Activated T-cell treated with anti-CD3 and anti-CD28 coated beads, Interleukin-2, amount 50 U/mL, for 24 hours (primary cell): ENCODE data around the gene FJX1.
"Not testable (repeated sequence)": the region's sequence is repeated elsewhere in the genome, so short reads cannot be mapped to it uniquely, and the experiment has no call there.

Source experiments
- DNase-seq: peaks from one replicate; pipeline ENCODE4 v3.0.0-alpha.2; 2020
- H3K27ac Mint-ChIP-seq: 2 replicates; pipeline ENCODE4 v1.8.0; 2020; ENCODE audit warnings: mild to moderate bottlenecking, mixed read lengths
- H3K27me3 Mint-ChIP-seq: 2 replicates; pipeline ENCODE4 v1.8.0; 2020; ENCODE audit warnings: mixed read lengths
- H3K36me3 Mint-ChIP-seq: 2 replicates; pipeline ENCODE4 v1.8.0; 2020; ENCODE audit warnings: low read depth, mixed read lengths
- H3K4me1 Mint-ChIP-seq: 2 replicates; pipeline ENCODE4 v1.8.0; 2020; ENCODE audit warnings: low read depth, mixed read lengths
- H3K4me3 Mint-ChIP-seq: 2 replicates; pipeline ENCODE4 v1.8.0; 2020; ENCODE audit warnings: mild to moderate bottlenecking, moderate library complexity, mixed read lengths
- H3K9me3 Mint-ChIP-seq: 2 replicates; pipeline ENCODE4 v1.8.0; 2020; ENCODE audit warnings: mixed read lengths

Gene FJX1

GRCh38 chr11:35633827-35634423 lies 15.7 kb downstream of the FJX1 start:
- Mint-ChIP-seq H3K4me1 (no peaks in the 10 kb centered on the region), H3K4me3 (no peak overlapping the region), H3K27me3 (peaks cover 60% of the 10 kb centered on the region), H3K27ac (no peak overlapping the region), H3K9me3 (no peaks in the 10 kb centered on the region), H3K36me3 (no peaks in the 10 kb centered on the region)
- no peak for DNase-seq

GRCh38 chr11:35635933-35636332 lies 17.7 kb downstream of the FJX1 start:
- Mint-ChIP-seq H3K36me3 (no peaks in the 10 kb centered on the region), H3K4me1 (no peaks in the 10 kb centered on the region), H3K9me3 (no peaks in the 10 kb centered on the region), H3K4me3 (no peak overlapping the region), H3K27me3 (peaks cover 48% of the 10 kb centered on the region), H3K27ac (no peak overlapping the region)
- DNase-seq = no peak

GRCh38 chr11:35639591-35640179 lies 21.4 kb downstream of the FJX1 start:
- Mint-ChIP-seq H3K27ac (no peak overlapping the region), H3K27me3 (peaks cover 33% of the 10 kb centered on the region), H3K4me1 (no peaks in the 10 kb centered on the region), H3K4me3 (no peak overlapping the region), H3K36me3 (no peaks in the 10 kb centered on the region), H3K9me3 (no peaks in the 10 kb centered on the region)
- DNase-seq = no peak

GRCh38 chr11:35641171-35641897 lies 23.1 kb downstream of the FJX1 start:
- Mint-ChIP-seq H3K4me3 (no peak overlapping the region), H3K27ac (no peak overlapping the region), H3K9me3 (no peaks in the 10 kb centered on the region), H3K27me3 (peaks cover 30% of the 10 kb centered on the region), H3K4me1 (no peaks in the 10 kb centered on the region), H3K36me3 (no peaks in the 10 kb centered on the region)
- no peak for DNase-seq

- no peak overlapping the region for H3K4me3 Mint-ChIP-seq
- no peak overlapping the region for H3K27ac Mint-ChIP-seq
- H3K27me3 Mint-ChIP-seq = peaks cover 33% of the 10 kb centered on the region
- no peaks in the 10 kb centered on the region for H3K9me3 Mint-ChIP-seq
- H3K36me3 Mint-ChIP-seq = no peaks in the 10 kb centered on the region
- no peak for DNase-seq
- no peaks in the 10 kb centered on the region for H3K4me1 Mint-ChIP-seq
Observed at GRCh38 chr11:35641964-35642363, 23.7 kb downstream of the FJX1 start.

- no peak for DNase-seq
- peaks cover 11% of the 10 kb centered on the region for H3K4me1 Mint-ChIP-seq
- no peak overlapping the region for H3K27ac Mint-ChIP-seq
Observed at GRCh38 chr11:35647421-35648093, 29.3 kb downstream of the FJX1 start.

GRCh38 chr11:35650006-35650405 lies 31.7 kb downstream of the FJX1 start:
- peaks cover 62% of the 10 kb centered on the region for H3K27me3 Mint-ChIP-seq
- no peak overlapping the region for H3K4me3 Mint-ChIP-seq
- no peak overlapping the region for H3K27ac Mint-ChIP-seq
- no peak for DNase-seq
- H3K9me3 Mint-ChIP-seq = no peaks in the 10 kb centered on the region
- H3K36me3 Mint-ChIP-seq = no peaks in the 10 kb centered on the region
- H3K4me1 Mint-ChIP-seq = peaks cover 11% of the 10 kb centered on the region

More at GRCh38 chr11:35647421-35648093, 29.3 kb downstream of the FJX1 start:
- H3K4me3 Mint-ChIP-seq = no peak overlapping the region
- H3K27me3 Mint-ChIP-seq = peaks cover 52% of the 10 kb centered on the region
- H3K9me3 Mint-ChIP-seq = no peaks in the 10 kb centered on the region
- no peaks in the 10 kb centered on the region for H3K36me3 Mint-ChIP-seq

- DNase-seq = no peak
- no peak overlapping the region for H3K27ac Mint-ChIP-seq
- H3K4me3 Mint-ChIP-seq = no peak overlapping the region
- no peaks in the 10 kb centered on the region for H3K9me3 Mint-ChIP-seq
- peaks cover 11% of the 10 kb centered on the region for H3K4me1 Mint-ChIP-seq
- H3K27me3 Mint-ChIP-seq = peaks cover 67% of the 10 kb centered on the region
- no peaks in the 10 kb centered on the region for H3K36me3 Mint-ChIP-seq
Observed at GRCh38 chr11:35650467-35650866, 32.2 kb downstream of the FJX1 start.

GRCh38 chr11:35651263-35651662 lies 33.0 kb downstream of the FJX1 start:
- Mint-ChIP-seq H3K4me3 (no peak overlapping the region), H3K4me1 (peaks cover 11% of the 10 kb centered on the region), H3K36me3 (no peaks in the 10 kb centered on the region), H3K9me3 (no peaks in the 10 kb centered on the region), H3K27me3 (peaks cover 68% of the 10 kb centered on the region), H3K27ac (no peak overlapping the region)
- no peak for DNase-seq

GRCh38 chr11:35652786-35653185 lies 34.5 kb downstream of the FJX1 start:
- H3K4me1 Mint-ChIP-seq = peaks cover 11% of the 10 kb centered on the region
- H3K4me3 Mint-ChIP-seq, H3K27ac Mint-ChIP-seq, H3K9me3 Mint-ChIP-seq, H3K36me3 Mint-ChIP-seq, DNase-seq: not testable (repeated sequence)
- H3K27me3 Mint-ChIP-seq = peaks cover 65% of the 10 kb centered on the region

- Mint-ChIP-seq H3K4me3 (no peak overlapping the region), H3K9me3 (no peaks in the 10 kb centered on the region), H3K27ac (no peak overlapping the region), H3K27me3 (peaks cover 59% of the 10 kb centered on the region), H3K4me1 (peaks cover 10% of the 10 kb centered on the region), H3K36me3 (no peaks in the 10 kb centered on the region)
- no peak for DNase-seq
Observed at GRCh38 chr11:35654711-35655110, 36.5 kb downstream of the FJX1 start.

- no peak for DNase-seq
- H3K4me1 Mint-ChIP-seq = peaks cover 5% of the 10 kb centered on the region
- peaks cover 59% of the 10 kb centered on the region for H3K27me3 Mint-ChIP-seq
- H3K36me3 Mint-ChIP-seq = no peaks in the 10 kb centered on the region
- no peaks in the 10 kb centered on the region for H3K9me3 Mint-ChIP-seq
- H3K27ac Mint-ChIP-seq = no peak overlapping the region
- no peak overlapping the region for H3K4me3 Mint-ChIP-seq
Observed at GRCh38 chr11:35655254-35655653, 37.0 kb downstream of the FJX1 start.

- no peak for DNase-seq
- no peaks in the 10 kb centered on the region for H3K36me3 Mint-ChIP-seq
- H3K4me1 Mint-ChIP-seq = no peaks in the 10 kb centered on the region
- H3K27ac Mint-ChIP-seq = no peak overlapping the region
- no peaks in the 10 kb centered on the region for H3K9me3 Mint-ChIP-seq
- no peak overlapping the region for H3K4me3 Mint-ChIP-seq
- peaks cover 53% of the 10 kb centered on the region for H3K27me3 Mint-ChIP-seq
Observed at GRCh38 chr11:35655856-35656255, 37.6 kb downstream of the FJX1 start.

- H3K27ac Mint-ChIP-seq = no peak overlapping the region
- H3K36me3 Mint-ChIP-seq = peaks cover 11% of the 10 kb centered on the region
- peaks cover 38% of the 10 kb centered on the region for H3K27me3 Mint-ChIP-seq
- no peak overlapping the region for H3K4me3 Mint-ChIP-seq
- peaks cover 15% of the 10 kb centered on the region for H3K4me1 Mint-ChIP-seq
- H3K9me3 Mint-ChIP-seq = peaks cover 4% of the 10 kb centered on the region
- DNase-seq = no peak
Observed at GRCh38 chr11:35658020-35658948, 40.0 kb downstream of the FJX1 start.
